GM18868 (cell line): ENCODE results near the gene DGCR2.
"Not testable (repeated sequence)": the region's sequence is repeated elsewhere in the genome, so short reads cannot be mapped to it uniquely, and the experiment has no call there.

Source experiments
- ATAC-seq: cut with Tn5 transposase; IDR thresholded peaks from one replicate; pipeline ENCODE4 v1.9.1; 2021; ENCODE audit warnings: mild to moderate bottlenecking, moderate library complexity; ENCODE audit not compliant: unreplicated experiment

Gene DGCR2

DNA sequence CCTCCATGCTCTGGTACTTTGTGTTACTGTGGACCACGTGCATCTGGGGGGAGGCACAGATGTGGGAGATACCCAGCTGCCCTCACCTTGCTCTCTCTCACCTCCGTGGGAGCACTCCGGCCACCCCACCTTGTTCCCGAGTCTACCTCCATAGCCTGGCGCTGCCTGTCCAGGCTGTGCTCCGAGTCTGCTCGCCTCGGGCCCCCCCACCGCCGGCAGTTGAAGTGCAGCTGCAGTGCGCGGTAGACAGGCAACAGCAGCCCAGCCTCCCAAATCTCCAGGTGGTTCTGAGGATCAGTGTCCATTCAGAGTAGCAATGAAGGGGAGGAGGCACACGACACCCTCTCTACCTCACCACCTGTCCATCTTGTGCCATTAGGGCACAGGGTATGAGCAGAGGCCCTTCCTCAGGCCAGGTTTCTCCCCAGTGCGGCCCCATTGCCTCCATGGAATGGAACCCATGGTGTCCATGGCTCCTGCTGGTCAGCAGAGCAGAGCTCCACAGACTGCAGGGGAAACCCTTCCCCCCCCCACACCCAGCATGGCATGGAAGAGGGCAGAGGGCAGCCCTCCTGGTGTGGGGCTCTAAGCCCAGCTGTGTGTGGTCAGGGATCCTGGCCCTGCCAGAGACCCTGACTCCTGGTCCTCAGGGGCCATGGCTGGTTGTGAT lies 89.2 kb downstream of the DGCR2 start:
- not testable (repeated sequence) for ATAC-seq

DNA sequence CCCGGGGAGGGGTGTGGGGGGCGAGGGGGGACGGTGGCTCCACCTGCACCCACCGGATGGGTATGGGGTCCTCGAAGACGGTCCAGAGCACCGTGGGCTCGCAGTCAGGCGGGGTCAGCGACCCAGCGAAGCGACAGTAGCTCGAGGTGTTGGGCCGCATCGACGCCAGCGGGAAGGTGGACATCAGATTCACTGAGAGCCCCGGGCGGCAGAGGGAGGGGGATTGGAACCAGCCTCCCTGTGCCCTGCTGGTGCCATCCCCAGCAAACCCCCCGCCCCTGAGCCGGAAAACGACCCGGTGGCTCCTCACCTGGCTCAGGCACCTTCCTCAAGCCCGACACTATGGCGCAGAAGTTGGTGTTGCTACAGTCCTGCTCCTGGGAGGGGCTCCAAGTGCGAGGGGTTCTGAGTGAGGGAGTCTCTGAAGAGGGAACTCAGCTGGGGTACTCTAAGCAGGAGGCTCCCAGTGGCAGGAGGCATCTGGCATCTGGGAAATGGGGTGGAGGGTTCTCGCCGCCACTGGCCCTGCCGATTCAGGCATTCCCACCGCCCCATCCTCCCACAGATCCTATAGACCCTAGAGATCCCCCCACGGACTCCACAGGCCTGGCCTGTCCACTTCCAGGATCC lies 89.9 kb downstream of the DGCR2 start:
- not testable (repeated sequence) for ATAC-seq

DNA sequence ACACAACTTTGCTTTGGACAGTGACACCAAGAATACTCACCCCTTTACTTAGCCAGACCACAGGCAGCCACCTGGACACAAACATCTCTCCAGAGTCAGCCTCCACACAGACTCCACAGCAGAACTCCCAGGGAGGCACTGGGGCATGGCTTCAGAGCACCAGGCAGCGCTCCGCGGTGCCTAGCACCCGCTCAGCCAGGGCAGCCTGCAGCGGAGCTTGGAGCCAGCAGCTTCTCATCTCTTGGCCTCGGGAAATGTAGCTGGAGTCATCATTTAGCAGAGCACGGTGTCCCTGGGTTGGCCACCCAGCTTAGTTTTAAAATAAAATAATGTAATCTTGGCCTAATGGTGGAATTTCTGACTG lies 91.3 kb downstream of the DGCR2 start:
- ATAC-seq, result not testable (repeated sequence)

DNA sequence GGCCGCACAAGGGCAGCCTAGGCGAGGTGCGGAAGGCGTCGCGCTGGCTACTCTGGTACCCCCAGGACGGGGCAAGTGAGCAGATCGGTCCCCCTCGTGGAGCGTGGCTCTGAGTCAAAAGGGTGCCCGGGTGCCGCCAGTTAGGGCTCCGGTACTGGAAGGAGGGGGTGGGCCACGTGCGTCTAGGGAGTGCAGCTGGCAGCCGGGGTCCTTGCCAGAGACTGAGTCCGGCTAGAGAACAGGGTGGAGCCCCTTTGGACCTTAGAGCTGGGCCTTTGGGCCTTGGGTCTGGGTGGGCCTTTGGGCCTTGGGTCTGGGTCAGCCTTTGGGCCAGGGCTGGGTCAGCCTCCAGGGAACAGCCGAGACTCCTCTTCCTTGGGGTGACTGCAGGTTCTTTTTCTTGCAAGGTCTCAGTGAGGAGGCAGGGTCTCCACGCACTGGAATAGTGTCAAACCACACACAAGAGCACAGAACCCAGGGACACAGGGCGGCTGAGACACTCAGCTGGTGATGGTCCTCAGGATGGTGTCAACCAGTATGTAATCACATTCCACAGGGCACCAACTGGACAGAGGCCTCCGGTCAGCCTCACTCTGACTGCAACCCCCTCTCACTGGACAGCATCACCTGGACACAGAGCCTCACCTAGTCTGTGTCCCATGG lies 91.9 kb downstream of the DGCR2 start:
- not testable (repeated sequence) for ATAC-seq

DNA sequence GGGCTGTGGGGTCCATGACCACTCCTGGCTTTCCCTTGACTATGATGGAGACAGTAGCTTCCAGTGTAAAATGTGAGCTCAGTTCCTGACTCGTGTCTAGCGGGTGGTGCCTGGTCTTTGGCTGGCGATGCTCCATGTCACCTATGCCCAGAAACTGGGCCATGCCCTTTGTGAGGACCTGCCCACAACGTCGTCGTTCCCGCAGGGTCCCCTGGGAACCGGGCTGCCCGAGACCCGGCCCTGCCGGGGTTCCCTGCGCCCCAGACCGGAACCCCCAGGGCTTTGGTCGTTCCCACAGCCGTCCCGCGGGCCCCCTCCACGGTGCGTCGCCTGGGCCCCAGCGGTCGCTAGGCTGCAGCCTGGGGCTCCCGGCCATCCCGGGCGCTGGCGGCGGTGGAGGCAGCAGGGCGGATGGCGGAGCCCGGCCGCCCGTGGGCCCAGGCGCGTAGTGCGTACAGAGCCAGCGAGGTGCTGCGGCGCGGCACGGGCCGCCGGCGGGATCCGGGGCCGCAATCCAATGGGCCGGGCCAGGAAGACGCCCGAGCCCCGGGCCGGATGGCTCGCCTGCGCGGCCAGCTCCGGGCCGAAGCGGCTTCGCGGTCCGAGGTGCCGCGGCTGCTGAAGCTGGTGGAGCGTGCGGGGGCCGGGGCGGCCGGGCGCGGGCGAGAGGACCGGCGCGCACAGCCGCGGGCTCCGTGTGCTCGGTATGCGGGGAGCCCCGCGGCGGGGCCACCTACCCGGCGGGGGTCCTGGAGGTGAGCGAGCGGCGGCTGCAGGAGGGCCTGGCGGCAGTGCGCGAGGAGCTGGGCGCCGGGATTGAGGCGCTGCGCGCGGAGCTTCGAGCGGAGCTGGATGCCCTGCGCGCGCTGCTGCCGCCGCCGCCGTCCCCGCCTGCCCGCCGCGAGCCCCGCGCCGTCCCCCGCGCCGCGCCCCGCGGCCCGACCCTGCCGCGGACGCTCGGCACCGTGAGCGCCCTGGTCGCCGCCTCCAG lies 92.8 kb downstream of the DGCR2 start:
- not testable (repeated sequence) for ATAC-seq

GRCh38 chr22:19028060-19028455 lies 94.2 kb downstream of the DGCR2 start:
- ATAC-seq, result not testable (repeated sequence)

DNA sequence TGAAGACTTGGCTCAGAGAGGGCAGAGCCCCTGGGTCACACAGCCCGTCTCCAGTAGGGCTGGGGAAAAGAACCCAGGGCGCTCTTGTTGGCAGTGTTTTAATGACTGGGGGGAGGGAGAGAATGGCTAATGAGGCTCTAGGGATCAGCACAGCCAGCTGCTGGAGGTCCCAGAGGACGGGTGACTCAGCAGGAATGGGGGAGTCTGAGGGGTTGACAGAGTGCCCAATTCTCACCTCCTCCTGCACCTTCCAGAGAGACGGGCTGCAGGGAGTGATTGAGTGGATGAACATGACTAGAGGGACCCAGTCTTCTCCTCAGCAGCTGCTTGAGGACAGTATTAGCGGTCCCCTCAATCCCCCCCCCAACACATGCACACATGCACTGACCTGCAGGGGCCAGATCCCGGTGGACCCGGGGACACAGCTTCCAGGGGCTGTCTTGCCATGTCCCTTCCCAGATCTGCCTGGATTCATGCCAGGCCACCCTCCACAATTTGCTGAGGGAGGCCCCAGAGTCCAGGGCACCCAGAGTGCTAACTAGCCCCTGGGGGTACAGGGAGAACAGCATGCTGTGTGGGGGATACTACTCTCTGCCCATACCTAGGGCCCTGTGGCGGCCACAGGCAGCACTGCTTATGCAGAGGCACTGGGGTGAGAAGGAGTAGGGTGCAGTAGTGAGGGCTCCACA lies 94.7 kb downstream of the DGCR2 start:
- ATAC-seq, result not testable (repeated sequence)

GRCh38 chr22:19026080-19026479 lies 96.1 kb downstream of the DGCR2 start:
- ATAC-seq, result not testable (repeated sequence)

DNA sequence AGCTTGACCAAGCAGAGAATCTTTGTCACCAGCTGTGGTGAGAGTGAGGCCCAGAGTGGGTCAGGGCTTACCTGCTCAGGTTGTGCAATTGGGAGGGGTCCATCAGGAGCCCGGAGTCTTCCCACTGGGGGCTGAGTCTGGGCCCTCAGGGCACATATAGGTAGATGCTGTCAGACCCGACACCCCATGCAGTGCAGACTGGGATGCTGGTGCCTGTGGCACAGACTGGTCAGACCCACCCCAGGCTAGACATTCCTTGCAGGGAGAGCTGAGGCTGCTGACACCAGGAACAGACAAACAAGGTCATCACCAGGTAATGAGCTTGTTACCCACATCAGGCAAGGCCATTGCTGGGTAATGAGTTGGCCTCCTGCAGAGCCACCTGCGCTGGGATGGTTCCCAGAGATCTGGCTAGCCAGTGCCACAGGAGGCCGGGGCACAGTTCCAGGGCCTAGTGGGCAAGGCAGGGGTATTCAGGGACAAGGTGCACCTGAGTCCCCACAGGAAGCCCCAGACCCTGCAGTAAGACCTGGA lies 97.2 kb downstream of the DGCR2 start:
- not testable (repeated sequence) for ATAC-seq

DNA sequence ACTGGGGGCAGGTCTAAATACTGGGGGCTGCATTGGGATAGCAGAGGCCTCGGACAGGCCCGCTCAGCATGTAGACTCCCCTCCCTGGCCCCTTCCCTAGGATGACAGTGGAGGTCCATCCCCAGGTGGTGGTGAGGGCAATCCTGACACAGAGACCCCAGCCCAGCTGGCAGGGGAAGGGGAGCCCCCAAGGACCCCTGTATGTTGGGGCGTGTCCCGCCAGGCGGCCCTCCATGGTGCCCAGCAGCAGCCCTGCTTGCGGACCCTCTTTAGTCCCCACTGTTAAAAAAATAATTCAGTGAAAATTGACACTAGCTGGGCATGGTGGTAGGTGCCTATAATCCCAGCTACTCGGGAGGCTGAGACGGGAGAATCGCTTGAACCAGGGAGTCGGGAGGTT lies 98.3 kb downstream of the DGCR2 start:
- ATAC-seq, result not testable (repeated sequence)

DNA sequence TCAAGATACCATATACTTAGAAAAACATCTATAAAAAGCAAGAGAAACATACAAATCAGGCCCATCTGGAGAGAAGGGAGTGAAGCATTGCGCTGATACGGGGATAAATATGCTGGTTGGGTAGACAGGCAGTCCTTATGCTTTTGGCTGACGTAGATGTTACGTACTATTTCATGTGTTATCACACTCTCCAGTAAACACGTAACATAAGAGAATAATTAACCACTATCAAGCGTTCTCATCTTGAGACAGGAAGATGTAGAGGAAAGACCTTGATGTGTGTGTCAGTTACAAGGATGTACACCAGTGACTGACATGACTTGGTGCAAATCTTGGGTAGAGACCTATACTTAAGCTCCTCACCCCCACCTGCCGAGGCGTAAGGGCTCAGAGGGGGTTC lies 99.5 kb downstream of the DGCR2 start:
- no peak for ATAC-seq

GRCh38 chr22:19019679-19020032 lies 102.6 kb downstream of the DGCR2 start:
- ATAC-seq, result no peak

DNA sequence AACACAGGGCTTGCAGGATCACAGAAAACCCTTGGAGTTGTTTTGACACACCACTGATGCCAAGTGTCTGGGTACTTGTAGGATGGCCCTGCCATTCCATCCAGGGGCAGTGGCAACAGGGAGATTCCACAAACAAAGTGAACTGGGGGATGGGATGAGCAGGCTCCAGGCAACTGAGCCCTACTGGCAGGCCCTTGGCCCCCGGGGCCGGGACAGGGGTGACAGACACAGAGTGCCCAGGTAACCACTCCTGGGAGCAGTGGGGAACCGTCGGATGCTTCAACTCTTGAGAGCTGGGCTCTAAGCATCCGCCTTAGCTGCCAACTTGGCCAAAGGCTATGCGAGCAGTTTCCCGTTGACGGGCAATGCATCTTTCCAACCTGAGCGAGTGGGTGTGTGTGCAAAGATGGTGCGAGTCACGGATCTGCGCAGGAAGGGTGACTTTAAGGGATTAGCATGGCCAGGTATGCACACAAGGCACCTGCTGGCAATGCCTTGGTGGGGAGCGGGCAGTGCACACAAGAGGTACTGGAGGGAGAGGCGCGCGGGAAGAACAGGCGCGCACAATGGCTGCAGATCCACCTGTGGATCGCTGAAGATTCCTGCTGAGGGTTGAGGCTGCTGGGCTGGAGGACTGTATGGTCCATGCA lies 103.1 kb downstream of the DGCR2 start:
- ATAC-seq, result no peak

GRCh38 chr22:19018256-19018655 lies 104.0 kb downstream of the DGCR2 start:
- ATAC-seq, result no peak

DNA sequence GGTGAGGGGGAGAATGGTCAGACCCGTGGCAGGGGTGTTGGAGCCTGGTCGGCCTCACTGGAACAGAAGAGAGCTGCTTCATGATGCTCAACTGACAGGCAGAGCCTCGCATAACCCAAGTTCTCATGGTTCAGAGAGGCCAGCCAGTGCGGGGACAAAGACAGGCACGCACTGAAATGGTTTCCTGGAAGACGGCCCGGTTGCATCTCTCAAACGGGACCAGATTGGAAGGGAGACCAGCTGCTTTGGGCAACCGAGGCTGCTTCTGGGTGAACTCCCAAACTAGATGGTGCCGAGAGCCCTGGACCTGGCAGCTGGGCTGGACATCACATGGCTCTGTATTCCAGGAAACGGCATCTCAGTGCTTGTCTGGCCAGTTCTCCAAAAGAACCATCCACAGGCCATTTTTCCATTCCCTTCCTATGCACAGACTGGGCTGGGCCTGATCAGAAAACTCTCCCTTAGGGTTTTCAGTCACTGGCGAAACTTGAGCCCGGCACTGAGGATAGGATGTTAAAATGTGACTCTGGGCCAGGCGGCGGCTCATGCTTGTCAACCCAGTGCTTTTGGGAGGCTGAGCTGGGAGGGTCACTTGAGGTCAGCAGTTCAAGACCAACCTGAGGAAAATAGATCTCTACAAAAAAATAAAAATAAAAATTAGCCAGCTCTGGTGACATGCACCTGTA lies 106.0 kb downstream of the DGCR2 start:
- no peak for ATAC-seq

GRCh38 chr22:19014886-19015285 lies 107.3 kb downstream of the DGCR2 start:
- ATAC-seq, result no peak

- not testable (repeated sequence) for ATAC-seq
These were observed 108.2 kb downstream of the DGCR2 start for GRCh38 chr22:19013881-19014598.

DNA sequence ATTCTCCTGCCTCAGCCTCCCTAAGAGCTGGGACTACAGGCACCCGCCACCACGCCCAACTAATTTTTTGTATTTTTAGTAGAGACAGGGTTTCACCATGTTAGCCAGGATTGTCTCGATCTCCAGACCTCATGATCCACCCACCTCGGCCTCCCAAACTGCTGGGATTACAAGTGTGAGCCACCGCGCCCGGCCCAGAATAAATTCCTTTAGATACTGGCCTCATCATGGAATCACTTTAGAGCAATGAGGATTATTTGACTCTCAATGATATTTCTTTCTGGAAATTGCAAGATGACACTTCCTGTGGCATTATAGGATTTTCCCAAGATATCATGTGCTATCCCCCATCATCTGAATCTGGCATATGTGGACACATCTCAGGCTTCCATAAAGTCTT lies 108.8 kb downstream of the DGCR2 start:
- not testable (repeated sequence) for ATAC-seq
